ENCODE measurements around the gene UXS1.

GRCh38 chr2:106106622-106107508, 87.2 kb downstream of the UXS1 start:
- TF ChIP-seq POLR2A (IDR thresholded peaks at IDR 0.05; ENCODE audit: low read length) (no peak), GATA1 (IDR thresholded peaks at IDR 0.05; ENCODE audit: low read depth, low read length) (no peak)
